H1 (cell line): ENCODE data around the gene BCAS2. TPM values are rescaled to one million over a fixed set of nuclear protein-coding genes. Genes with fewer than 3 reads are reported as not detected.

Experiments
- CTCF ChIA-PET: fragments of 300-600 bp; sonication (Branson Sonifier 250); formaldehyde crosslinking; loops from one replicate; lab custom pipeline; 2021; ENCODE audit not compliant: partially characterized antibody; lab: Charles Lee
- POLR2A ChIA-PET: fragments of 300-600 bp; sonication (Branson Sonifier 250); formaldehyde crosslinking; loops from one replicate; lab custom pipeline; 2021; ENCODE audit warnings: inconsistent platforms; ENCODE audit not compliant: partially characterized antibody; lab: Charles Lee
- DNase-seq, 2 experiments: peaks; one replicate each; pipeline versions ENCODE4 v3.0.0 to v3.0.0-alpha.2; 2010 to 2022; ENCODE audit warnings: low spot score in 2 of 2, low read depth in 1 of 2, mixed read lengths in 1 of 2
- FAIRE-seq: peaks from 2 replicates; lab custom pipeline; 2011; peaks lifted over from hg19 to GRCh38; lab: Jason Lieb, UNC
- H2AFZ ChIP-seq: 2 replicates; pipeline ENCODE4 v1.8.1; 2012; ENCODE audit warnings: low read length, inconsistent platforms
- H2AK5ac ChIP-seq: 2 replicates; pipeline ENCODE4 v1.6.1; 2013; ENCODE audit warnings: low read depth, low read length
- H2BK120ac ChIP-seq: replicated peaks from 2 replicates; pipeline ENCODE3; 2013; ENCODE audit warnings: low read depth, low read length, inconsistent platforms
- H2BK12ac ChIP-seq: 2 replicates; pipeline ENCODE4 v1.6.1; 2013; ENCODE audit warnings: low read depth, low read length
- H2BK15ac ChIP-seq: 2 replicates; pipeline ENCODE4 v1.6.1; 2013; ENCODE audit warnings: low read length
- H2BK20ac ChIP-seq: 2 replicates; pipeline ENCODE4 v1.6.1; 2013; ENCODE audit warnings: low read length
- H2BK5ac ChIP-seq: 2 replicates; pipeline ENCODE4 v1.6.1; 2013; ENCODE audit warnings: low read depth, low read length
- H3K14ac ChIP-seq: 2 replicates; pipeline ENCODE4 v1.6.1; 2013; ENCODE audit warnings: inconsistent platforms; ENCODE audit not compliant: insufficient read length
- H3K18ac ChIP-seq: 2 replicates; pipeline ENCODE4 v1.6.1; 2013; ENCODE audit warnings: low read length; ENCODE audit errors: extremely low read depth
- H3K23ac ChIP-seq: 2 replicates; pipeline ENCODE4 v1.6.1; 2013; ENCODE audit warnings: inconsistent platforms; ENCODE audit not compliant: insufficient read length
- H3K23me2 ChIP-seq: 2 replicates; pipeline ENCODE4 v1.6.1; 2013; ENCODE audit warnings: low read depth, low read length
- H3K27ac ChIP-seq: 2 replicates; pipeline ENCODE4 v1.6.1; 2011; ENCODE audit warnings: low read depth, low read length, inconsistent platforms
- H3K27me3 ChIP-seq, 4 experiments: replicated peaks in 1 of 4; 1 replicate in 1 of 4; 2 replicates in 3 of 4; pipeline versions ENCODE4 v1.6.1 to v1.8.1; 2011 to 2013; ENCODE audit warnings: low read length in 3 of 4, mild to moderate bottlenecking in 3 of 4, inconsistent platforms in 2 of 4, mixed read lengths in 2 of 4, moderate library complexity in 1 of 4; ENCODE audit not compliant: control insufficient read depth in 3 of 4, insufficient read depth in 3 of 4; ENCODE audit errors: extremely low read depth in 1 of 4
- H3K36me3 ChIP-seq, 4 experiments: 2 replicates each; pipeline versions ENCODE4 v1.6.1 to v1.8.1; 2011 to 2013; ENCODE audit warnings: mild to moderate bottlenecking in 4 of 4, low read length in 3 of 4, moderate library complexity in 2 of 4, control low read depth in 1 of 4, inconsistent platforms in 1 of 4; ENCODE audit not compliant: insufficient read depth in 4 of 4, control insufficient read depth in 2 of 4
- H3K4ac ChIP-seq: replicated peaks from 2 replicates; pipeline ENCODE3; 2013; ENCODE audit warnings: low read length, low read depth, mixed read lengths, inconsistent platforms; ENCODE audit not compliant: insufficient read length
- H3K4me1 ChIP-seq, 4 experiments: replicated peaks in 1 of 4; 1 replicate in 1 of 4; 2 replicates in 3 of 4; pipeline versions ENCODE4 v1.6.1 to v1.8.1; 2011 to 2013; ENCODE audit warnings: low read length in 3 of 4, inconsistent platforms in 2 of 4, mixed read lengths in 1 of 4; ENCODE audit not compliant: insufficient read depth in 4 of 4, control insufficient read depth in 3 of 4
- H3K4me2 ChIP-seq, 2 experiments: 2 replicates each; pipeline versions ENCODE4 v1.6.1 to v1.8.1; 2011 to 2013; ENCODE audit warnings: low read depth in 2 of 2, low read length in 2 of 2, control low read depth in 1 of 2, inconsistent platforms in 1 of 2, mild to moderate bottlenecking in 1 of 2; ENCODE audit not compliant: insufficient read depth in 1 of 2
- H3K4me3 ChIP-seq, 4 experiments: fragments of 200-600, 300-600 bp in 1 of 4; sonication (generic), shearing (Covaris generic), sonication (Bioruptor Twin) in 1 of 4; 2 replicates each; pipeline versions ENCODE4 v1.5.1 to v1.8.1; 2011 to 2016; ENCODE audit warnings: low read length in 4 of 4, low read depth in 3 of 4, control low read depth in 2 of 4, inconsistent platforms in 2 of 4, mild to moderate bottlenecking in 2 of 4, mixed read lengths in 1 of 4, moderate library complexity in 1 of 4; ENCODE audit not compliant: insufficient read depth in 2 of 4; ENCODE audit errors: extremely low read depth in 1 of 4
- H3K56ac ChIP-seq: replicated peaks from 2 replicates; pipeline ENCODE3; 2013; ENCODE audit warnings: low read depth, mild to moderate bottlenecking, mixed read lengths, low read length, inconsistent platforms; ENCODE audit not compliant: insufficient read length
- H3K79me1 ChIP-seq: 2 replicates; pipeline ENCODE4 v1.6.1; 2013; ENCODE audit warnings: low read depth, low read length, control low read depth
- H3K79me2 ChIP-seq, 2 experiments: 2 replicates each; pipeline versions ENCODE4 v1.6.1 to v1.8.1; 2012 to 2013; ENCODE audit warnings: low read length in 2 of 2, mild to moderate bottlenecking in 2 of 2, inconsistent platforms in 1 of 2; ENCODE audit not compliant: insufficient read depth in 2 of 2, control insufficient read depth in 1 of 2
- H3K9ac ChIP-seq, 4 experiments: replicated peaks in 1 of 4; 1 replicate in 1 of 4; 2 replicates in 3 of 4; pipeline versions ENCODE4 v1.6.1 to v1.8.1; 2011 to 2013; ENCODE audit warnings: low read depth in 3 of 4, low read length in 3 of 4, control low read depth in 2 of 4, mild to moderate bottlenecking in 2 of 4, moderate library complexity in 2 of 4, inconsistent platforms in 1 of 4; ENCODE audit errors: extremely low read depth in 1 of 4
- H3K9me3 ChIP-seq, 2 experiments: 2 replicates each; pipeline versions ENCODE4 v1.6.1 to v1.8.1; 2012 to 2013; ENCODE audit warnings: mild to moderate bottlenecking in 2 of 2, moderate library complexity in 2 of 2, control low read depth in 1 of 2, inconsistent platforms in 1 of 2, low read depth in 1 of 2, low read length in 1 of 2, mixed read lengths in 1 of 2; ENCODE audit not compliant: insufficient read depth in 2 of 2
- H4K20me1 ChIP-seq, 2 experiments: replicated peaks in 1 of 2; 2 replicates each; pipeline versions ENCODE3 to v1.8.1; 2011 to 2013; ENCODE audit warnings: inconsistent platforms in 2 of 2, low read length in 2 of 2, mild to moderate bottlenecking in 1 of 2; ENCODE audit not compliant: insufficient read depth in 2 of 2, control insufficient read depth in 1 of 2
- H4K5ac ChIP-seq: 2 replicates; pipeline ENCODE4 v1.6.1; 2013; ENCODE audit warnings: low read length, low read depth, mixed read lengths, inconsistent platforms; ENCODE audit not compliant: insufficient read length
- H4K8ac ChIP-seq: 2 replicates; pipeline ENCODE4 v1.8.0; 2013; ENCODE audit warnings: mild to moderate bottlenecking, moderate library complexity, low read length, inconsistent platforms; ENCODE audit not compliant: insufficient read depth; ENCODE audit errors: extremely low read depth
- H4K91ac ChIP-seq: replicated peaks from 2 replicates; pipeline ENCODE3; 2013; ENCODE audit warnings: low read length, mixed read lengths, inconsistent platforms; ENCODE audit not compliant: insufficient read length
- ASH2L ChIP-seq: fragments of 200-600, 300-600 bp; sonication (generic); IDR thresholded peaks from one replicate; pipeline ENCODE4 v1.7.1; 2017; ENCODE audit warnings: low read length
- ATF2 ChIP-seq: IDR thresholded peaks from 2 replicates; pipeline ENCODE4 v1.6.1; 2012; ENCODE audit warnings: low read length, inconsistent platforms
- BRCA1 ChIP-seq: IDR thresholded peaks from 2 replicates; pipeline ENCODE4 v1.6.1; 2012; ENCODE audit warnings: low read depth, low read length, improper control_type of control experiment
- CHD1 ChIP-seq: IDR thresholded peaks from 2 replicates; pipeline ENCODE4 v1.6.1; 2012; ENCODE audit warnings: low read depth, low read length, improper control_type of control experiment
- CTBP2 ChIP-seq: IDR thresholded peaks from 2 replicates; pipeline ENCODE4 v1.7.0; 2011; ENCODE audit warnings: borderline replicate concordance, mild to moderate bottlenecking, moderate library complexity, mixed read lengths, low read length; ENCODE audit not compliant: insufficient read depth, insufficient read length
- GTF2F1 ChIP-seq: IDR thresholded peaks from 2 replicates; pipeline ENCODE4 v1.6.1; 2012; ENCODE audit warnings: low read depth, low read length, improper control_type of control experiment, borderline replicate concordance
- KDM5A ChIP-seq: fragments of 200-600 bp; IDR thresholded peaks from 2 replicates; pipeline ENCODE4 v1.7.1; 2012; ENCODE audit warnings: mild to moderate bottlenecking, low read length, inconsistent platforms, mixed read lengths
- NANOG ChIP-seq: IDR thresholded peaks from 2 replicates; pipeline ENCODE4 v1.6.1; 2011; ENCODE audit warnings: low read length, low read depth, mild to moderate bottlenecking, inconsistent platforms; ENCODE audit not compliant: insufficient read depth, poor library complexity, severe bottlenecking
- POU5F1 ChIP-seq: IDR thresholded peaks from 2 replicates; pipeline ENCODE4 v1.6.1; 2011; ENCODE audit warnings: low read depth, mild to moderate bottlenecking, low read length, moderate library complexity
- RNF2 ChIP-seq: fragments of 200-900, 300-1000 bp; sonication (generic); IDR thresholded peaks from 2 replicates; pipeline ENCODE4 v1.7.1; 2016; ENCODE audit warnings: borderline replicate concordance, low read depth, mild to moderate bottlenecking, antibody characterized with exemption, low read length; ENCODE audit not compliant: poor library complexity, severe bottlenecking; ENCODE audit errors: missing control alignments
- SAP30 ChIP-seq: fragments of 300-600 bp; sonication (generic); IDR thresholded peaks from 2 replicates; pipeline ENCODE4 v1.7.1; 2012; ENCODE audit warnings: low read length, moderate library complexity, mild to moderate bottlenecking, inconsistent platforms; ENCODE audit not compliant: insufficient read depth, insufficient replicate concordance
- SP2 ChIP-seq: IDR thresholded peaks from 2 replicates; pipeline ENCODE4 v1.6.1; 2012; ENCODE audit warnings: mild to moderate bottlenecking, low read length, inconsistent platforms
- WGBS, 2 experiments: shearing (Covaris generic) in 1 of 2; methylation state at CpG; one replicate each; pipeline versions ENCODE4 v1.1.6 to v1.1.7; 2013 to 2015; ENCODE audit warnings: low lambda C conversion rate in 2 of 2, mixed read lengths in 2 of 2, inconsistent platforms in 1 of 2, low coverage in 1 of 2, missing lambda C conversion rate in 1 of 2; ENCODE audit not compliant: insufficient replicate concordance in 2 of 2, insufficient coverage in 1 of 2, insufficient read length in 1 of 2; ENCODE audit errors: extremely low coverage in 1 of 2, missing lambda C conversion rate in 1 of 2; 5-methylcytosine and 5-hydroxymethylcytosine counted together
- polyA plus RNA-seq, 7 experiments: library from polyadenylated mRNA; depleted of rRNA in 3 of 7; stranded (reverse) in 5 of 7; unstranded in 2 of 7; fragments of >200 nt in 5 of 7; fragments of 200-250 nt in 2 of 7; gene quantifications; 1 replicate in 5 of 7; 2 replicates in 1 of 7; 4 replicates in 1 of 7; pipeline versions ENCODE4 v1.2.1 to v1.2.3, GENCODE V29; 2011 to 2013; ENCODE audit warnings: missing spikeins in 2 of 7, mixed read lengths in 2 of 7
- total RNA-seq: library from RNA; stranded (reverse); fragmentation: NEBNext Ultra II Directional; extraction: Animal tissue kit (Norgen Biotek cat#: 25700); gene quantifications from 2 replicates; pipeline ENCODE4 v1.2.1, GENCODE V29; 2021

The BCAS2 gene
- total and polyA plus RNA-seq, 2 of the 8 experiments (the other 6 are each of a cell fraction or from before 2014, with no cell fraction given), result 18.0 to 52.2 TPM

- Histone ChIP-seq H3K9me3 (no peaks in the 10 kb centered on the region), H3K4me3 (no peak overlapping the region), H2AK5ac (no peak overlapping the region), H3K79me2 (no peaks in the 10 kb centered on the region), H3K4me2 (no peak overlapping the region), H4K5ac (no peak overlapping the region), H3K9ac (no peak overlapping the region), H3K23ac (no peak overlapping the region), H3K36me3 (no peaks in the 10 kb centered on the region), H2BK120ac (no peak overlapping the region), H3K27me3 (no peaks in the 10 kb centered on the region), H3K4ac (no peak overlapping the region), H3K4me1 (no peaks in the 10 kb centered on the region), H2AFZ (no peak overlapping the region), H3K23me2 (no peaks in the 10 kb centered on the region), H3K27ac (no peak overlapping the region), H3K56ac (no peak overlapping the region), H4K20me1 (peaks cover 0 to 1% of the 10 kb centered on the region in 2 experiments), H2BK12ac (no peak overlapping the region), H3K14ac (no peak overlapping the region), H3K18ac (no peak overlapping the region), H4K91ac (no peak overlapping the region), H2BK15ac (no peak overlapping the region), H4K8ac (no peak overlapping the region), H2BK20ac (no peak overlapping the region), H3K79me1 (no peaks in the 10 kb centered on the region), H2BK5ac (no peak overlapping the region)
- 94% methylated on average over 1 of the region's 1 CpG; no CpG with 5 or more reads in 1 of the 2 experiments for WGBS, 2 experiments
- ChIA-PET POLR2A (no interaction called here), CTCF (interaction anchor here (1.6 kb wide), 1 partner anchor 10 kb away, joined by 3 read pairs; no protein-coding TSS in a partner anchor)
- FAIRE-seq, result no peak
- DNase-seq, result no peak
- TF ChIP-seq CHD1 (no peak), ATF2 (no peak), RNF2 (no peak), ASH2L (no peak), NANOG (no peak), SAP30 (no peak), KDM5A (no peak), CTBP2 (no peak), POU5F1 (no peak), SP2 (no peak), GTF2F1 (no peak), BRCA1 (no peak)
Observed at GRCh38 chr1:114597949-114598348, 16.5 kb upstream of the BCAS2 start.
